Left lung (tissue), 10 donors: ENCODE data around the gene XXYLT1. TPM values are rescaled to one million over a fixed set of nuclear protein-coding genes. Genes with fewer than 3 reads are reported as not detected.

ENCODE experiments used
- ATAC-seq: fragments of 200-7000 bp; cut with Tn5 transposase; one replicate; pipeline ENCODE4 v1.9.1; 2020; ENCODE audit warnings: moderate library complexity
- DNase-seq, 4 donors: peaks; one replicate each; pipeline ENCODE4 v3.0.0-alpha.2; 2013 to 2020
- H3K27ac ChIP-seq, 2 donors: fragments of 200-600 bp; sonication (generic) in 1 of 2; one replicate each; pipeline versions ENCODE4 v1.5.0 to v1.8.0; 2020 to 2021
- H3K27me3 ChIP-seq, 2 donors: fragments of 200-600 bp; sonication (generic) in 1 of 2; one replicate each; pipeline versions ENCODE4 v1.5.0 to v1.8.0; 2020 to 2021
- H3K36me3 ChIP-seq, 2 donors: fragments of 200-600 bp; sonication (generic) in 1 of 2; one replicate each; pipeline versions ENCODE4 v1.5.0 to v1.8.0; 2020 to 2021
- H3K4me1 ChIP-seq, 2 donors: fragments of 200-600 bp; one replicate each; pipeline ENCODE4 v1.8.0; 2021
- H3K4me3 ChIP-seq, 2 donors: fragments of 200-600 bp; sonication (generic) in 1 of 2; one replicate each; pipeline versions ENCODE4 v1.5.0 to v1.8.0; 2020 to 2021; ENCODE audit warnings: mild to moderate bottlenecking in 1 of 2
- H3K9me3 ChIP-seq, 2 donors: fragments of 200-600 bp; sonication (generic) in 1 of 2; one replicate each; pipeline versions ENCODE4 v1.5.0 to v1.8.0; 2020 to 2021
- CTCF ChIP-seq, 2 donors: fragments of 200-600 bp; sonication (generic) in 1 of 2; IDR thresholded peaks; one replicate each; pipeline versions ENCODE4 v1.5.0 to v1.8.0; 2021; ENCODE audit warnings: antibody characterized with exemption in 2 of 2
- intact Hi-C, 2 donors: fragments of 100-400 bp; cut with DNase I; formaldehyde crosslinking; loops; one replicate each; pipeline versions ENCODE4 v1.11.2 to v1.14.2; 2022
- polyA plus RNA-seq, 6 donors: library from polyadenylated mRNA; unstranded; fragments of 120-200 nt; gene quantifications; one replicate each; pipeline ENCODE4 v1.2.1, GENCODE V29; 2013; ENCODE audit not compliant: insufficient read length in 6 of 6
- total RNA-seq, 2 donors: library from RNA; stranded (reverse); fragmentation: NEBNext Ultra II Directional; extraction: Animal tissue kit (Norgen Biotek cat#: 25700); gene quantifications; one replicate each; pipeline ENCODE4 v1.2.1, GENCODE V29; 2021
- donor health status: DM: no; HTN: yes; CAD: no.
- donor health status: DM: no; HTN: no; CAD: no.

The XXYLT1 gene
- total and polyA plus RNA-seq, 8 donors: 11.3 to 31.1 (median 25.5) TPM

- peak; percentile 95 for ATAC-seq
- no peaks in the 10 kb centered on the region for H3K9me3 ChIP-seq
- no peaks in the 10 kb centered on the region for H3K27me3 ChIP-seq
- peaks cover 13 to 26% of the 10 kb centered on the region in 2 donors for H3K4me1 ChIP-seq
- peak; percentile 87 to 98 (median 91) for DNase-seq
- H3K27ac ChIP-seq: peak overlapping the region; percentile 86 to 90
- intact Hi-C loops: loop anchor here in 1 of 2 donors (10.0 kb wide), 1 partner anchor 253 kb away; no protein-coding TSS in a partner anchor
- TF ChIP-seq CTCF (IDR thresholded peaks at IDR 0.05): peak; percentile 98
- peak overlapping the region; percentile 82 to 88 for H3K4me3 ChIP-seq
- peaks cover 0 to 5% of the 10 kb centered on the region in 2 donors for H3K36me3 ChIP-seq
Observed at GRCh38 chr3:195271410-195272243, 668 bp upstream of the XXYLT1 start.

GRCh38 chr3:195270079-195270816 lies 711 bp downstream of the XXYLT1 start:
- Histone ChIP-seq H3K27me3 (no peaks in the 10 kb centered on the region), H3K4me3 (peak overlapping the region; percentile 82 to 88), H3K9me3 (no peaks in the 10 kb centered on the region), H3K27ac (peak overlapping the region; percentile 86 to 90), H3K4me1 (peaks cover 13 to 26% of the 10 kb centered on the region in 2 donors), H3K36me3 (no peaks in the 10 kb centered on the region)
- intact Hi-C loops: loop anchor here in 1 of 2 donors (10.0 kb wide), 1 partner anchor 255 kb away; no protein-coding TSS in a partner anchor
- peak in 1 of 4 donors; percentile 35 for DNase-seq
- peak; percentile 3 for ATAC-seq
- TF ChIP-seq CTCF (IDR thresholded peaks at IDR 0.05): no peak

- H3K27ac ChIP-seq: no peak overlapping the region
- H3K27me3 ChIP-seq: no peaks in the 10 kb centered on the region
- no peaks in the 10 kb centered on the region for H3K9me3 ChIP-seq
- peaks cover 13 to 27% of the 10 kb centered on the region in 2 donors for H3K4me1 ChIP-seq
- DNase-seq: peak in 1 of 4 donors; percentile 34
- H3K4me3 ChIP-seq: peak overlapping the region; percentile 82 to 88
- ATAC-seq: no peak
- TF ChIP-seq CTCF (IDR thresholded peaks at IDR 0.05): no peak
- H3K36me3 ChIP-seq: no peaks in the 10 kb centered on the region
- intact Hi-C loops: loop anchor here in 1 of 2 donors (10.0 kb wide), 1 partner anchor 255 kb away; no protein-coding TSS in a partner anchor
Observed at GRCh38 chr3:195269375-195270078, 1.4 kb downstream of the XXYLT1 start.

- intact Hi-C loops: no loop called here
- Histone ChIP-seq H3K27me3 (no peaks in the 10 kb centered on the region), H3K27ac (no peak overlapping the region), H3K9me3 (no peaks in the 10 kb centered on the region), H3K36me3 (no peaks in the 10 kb centered on the region), H3K4me1 (peaks cover 13 to 35% of the 10 kb centered on the region in 2 donors), H3K4me3 (no peak overlapping the region)
- ATAC-seq (no peak), DNase-seq (peak in 1 of 4 donors; percentile 28)
- no peak for TF ChIP-seq CTCF (IDR thresholded peaks at IDR 0.05)
Observed at GRCh38 chr3:195268576-195269309, 2.2 kb downstream of the XXYLT1 start.
